ENCODE data around the gene GPR15LG. TPM values are rescaled to one million over a fixed set of nuclear protein-coding genes. Genes with fewer than 3 reads are reported as not detected.
A peak's percentile ranks its signal among the peaks of the same experiment; 100 is the strongest.
"Not testable (repeated sequence)": the region's sequence is repeated elsewhere in the genome, so short reads cannot be mapped to it uniquely, and the experiment has no call there.

The GPR15LG gene
- total RNA-seq, 1 donor from 2014 or later, result 46.5 TPM

DNA sequence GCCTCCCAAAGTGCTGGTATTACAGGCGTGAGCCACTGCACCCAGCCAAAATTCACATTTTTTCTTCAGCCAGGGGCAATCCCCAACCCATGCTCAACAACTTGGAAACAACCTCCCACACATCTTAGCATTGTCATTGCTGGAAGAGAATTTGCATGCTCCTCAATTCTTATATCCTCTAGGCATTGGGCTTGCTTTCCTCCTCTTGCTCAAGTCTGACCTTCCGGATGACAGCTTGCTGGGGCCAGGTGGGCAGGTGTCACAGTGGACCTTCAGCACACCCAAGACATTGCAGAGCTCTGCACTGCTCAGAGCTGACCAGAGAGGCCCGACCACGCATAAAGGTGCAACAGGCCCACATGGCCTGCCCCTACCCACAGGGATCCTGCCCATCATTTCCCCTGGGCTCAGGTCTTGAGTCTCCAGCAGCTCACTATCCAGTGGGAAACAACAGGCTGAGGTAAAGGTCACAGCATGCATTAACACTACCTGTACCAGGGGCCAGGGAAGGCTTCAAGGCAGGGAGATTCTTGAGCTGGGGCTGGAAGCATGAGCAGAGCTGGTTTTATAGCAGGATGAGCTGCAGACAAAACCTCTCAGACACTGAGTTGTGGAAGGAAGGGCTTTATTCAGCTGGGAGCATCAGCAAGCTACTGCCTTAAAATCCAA lies 6.8 kb upstream of the GPR15LG start:
- DNase-seq (ENCODE audit: low read depth), result peak; percentile 45

DNA sequence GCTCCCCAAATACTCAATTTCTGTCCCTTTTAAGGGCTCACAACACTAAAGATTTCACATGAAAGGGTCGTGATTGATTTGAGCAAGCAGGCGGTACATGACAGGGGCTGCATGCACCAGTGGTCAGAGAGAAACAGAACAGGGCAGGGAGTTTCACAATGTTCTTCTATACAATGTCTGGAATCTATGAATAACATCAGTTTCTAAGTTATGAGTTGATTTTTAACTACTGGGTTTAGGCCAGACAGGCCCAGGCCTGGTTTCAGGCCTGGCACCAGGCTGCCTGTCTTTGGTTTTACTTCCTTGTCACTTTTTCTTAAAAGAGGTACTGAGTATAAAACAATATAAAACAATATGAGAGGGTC lies 6.3 kb upstream of the GPR15LG start:
- DNase-seq (ENCODE audit: low read depth), result peak; percentile 53

- DNase-seq (ENCODE audit: low read depth), result not testable (repeated sequence)
These were observed 5.2 kb upstream of the GPR15LG start for GRCh38 chr10:84168382-84168781.

DNA sequence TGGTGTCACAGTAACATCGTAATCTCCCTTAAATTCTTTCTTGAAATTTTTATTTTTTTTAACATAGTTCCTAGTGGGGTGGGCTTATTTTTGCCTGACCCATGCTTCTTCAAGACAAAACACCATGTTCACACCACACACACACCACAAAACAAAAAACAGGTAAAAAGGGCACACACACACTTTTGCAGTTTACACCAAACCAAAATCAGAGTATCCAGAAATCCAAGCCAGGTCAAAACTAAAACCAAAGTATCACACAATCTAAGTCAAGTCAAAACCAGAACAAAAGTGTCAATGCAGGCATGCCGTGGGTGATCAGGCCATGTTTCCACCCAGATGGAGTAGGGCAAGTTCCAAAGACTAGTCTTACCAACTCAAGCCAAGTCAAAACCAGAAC lies 2.4 kb upstream of the GPR15LG start:
- DNase-seq (ENCODE audit: low read depth), result not testable (repeated sequence)

DNA sequence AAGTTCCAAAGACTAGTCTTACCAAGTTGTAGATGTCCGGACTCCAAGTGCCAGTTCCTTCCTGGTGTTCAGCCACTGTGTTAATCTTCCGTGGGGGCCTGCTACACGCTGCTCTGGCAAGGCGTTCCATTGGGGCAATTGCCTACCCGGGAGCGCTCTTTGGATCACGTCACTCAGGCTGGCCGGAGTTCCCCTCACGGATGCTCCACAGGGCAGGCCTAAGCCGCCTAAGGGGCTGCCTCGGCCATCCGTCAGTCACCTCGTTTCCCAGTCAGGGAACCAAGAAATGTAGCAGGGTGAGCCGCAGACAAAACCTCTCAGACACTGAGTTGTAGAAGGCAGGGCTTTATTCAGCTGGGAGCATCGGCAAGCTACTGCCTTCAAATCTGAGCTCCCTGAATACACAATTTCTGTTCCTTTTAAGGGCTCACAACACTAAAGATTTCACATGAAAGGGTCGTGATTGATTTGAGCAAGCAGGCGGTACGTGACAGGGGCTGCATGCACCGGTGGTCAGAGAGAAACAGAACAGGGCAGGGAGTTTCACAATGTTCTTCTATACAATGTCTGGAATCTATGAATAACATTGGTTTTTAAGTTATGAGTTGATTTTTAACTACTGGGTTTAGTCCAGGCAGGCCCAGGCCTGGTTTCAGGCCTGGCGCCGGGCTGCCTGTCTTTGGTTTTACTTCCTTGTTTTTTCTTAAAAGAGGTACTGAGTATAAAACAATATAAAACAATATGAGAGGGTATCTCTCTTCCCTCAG lies 1.7 kb upstream of the GPR15LG start:
- peak; percentile 68 for DNase-seq (ENCODE audit: low read depth)

- DNase-seq (ENCODE audit: low read depth), result no peak
These were observed 889 bp upstream of the GPR15LG start for GRCh38 chr10:84172467-84173356.

DNA sequence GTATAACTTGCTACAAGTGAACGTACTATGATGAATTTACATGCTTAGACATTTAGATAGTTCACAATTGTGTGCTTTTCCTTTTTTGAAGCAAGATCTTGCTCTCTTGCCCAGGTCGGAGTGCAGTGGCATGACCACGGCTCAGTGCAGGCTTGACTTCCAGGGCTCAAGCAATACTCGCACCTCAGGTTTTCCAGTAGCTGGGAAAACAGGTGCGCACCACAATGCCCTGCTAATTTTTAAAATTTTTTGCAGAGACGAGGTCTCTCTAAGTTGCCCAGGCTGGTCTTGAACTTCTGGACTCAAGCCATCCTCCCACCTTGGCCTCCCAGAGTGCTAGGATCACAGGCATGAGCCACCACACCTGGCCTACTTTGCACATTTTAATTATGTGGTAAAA lies 1.8 kb downstream of the GPR15LG start:
- DNase-seq (ENCODE audit: low read depth), result no peak

DNA sequence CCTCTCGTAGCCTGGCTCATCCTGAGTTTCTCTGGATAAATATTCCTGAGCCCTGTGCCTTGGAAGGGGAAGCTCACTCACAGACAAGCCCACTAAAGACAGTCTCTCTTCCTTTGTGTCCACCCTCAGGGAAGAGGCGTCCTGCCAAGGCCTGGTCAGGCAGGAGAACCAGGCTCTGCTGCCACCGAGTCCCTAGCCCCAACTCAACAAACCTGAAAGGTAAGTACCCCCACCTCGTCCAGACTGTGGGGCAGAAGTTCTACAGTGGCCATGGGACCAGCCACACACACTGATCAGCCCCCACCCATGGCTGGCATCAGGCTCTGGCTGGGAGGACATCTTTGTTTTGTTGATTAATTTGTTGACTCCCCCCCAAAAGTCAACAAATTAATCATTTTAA lies 2.8 kb downstream of the GPR15LG start:
- DNase-seq (ENCODE audit: low read depth), result no peak

- no peak for DNase-seq (ENCODE audit: low read depth)
These were observed 3.4 kb downstream of the GPR15LG start for GRCh38 chr10:84176836-84177474.

DNA sequence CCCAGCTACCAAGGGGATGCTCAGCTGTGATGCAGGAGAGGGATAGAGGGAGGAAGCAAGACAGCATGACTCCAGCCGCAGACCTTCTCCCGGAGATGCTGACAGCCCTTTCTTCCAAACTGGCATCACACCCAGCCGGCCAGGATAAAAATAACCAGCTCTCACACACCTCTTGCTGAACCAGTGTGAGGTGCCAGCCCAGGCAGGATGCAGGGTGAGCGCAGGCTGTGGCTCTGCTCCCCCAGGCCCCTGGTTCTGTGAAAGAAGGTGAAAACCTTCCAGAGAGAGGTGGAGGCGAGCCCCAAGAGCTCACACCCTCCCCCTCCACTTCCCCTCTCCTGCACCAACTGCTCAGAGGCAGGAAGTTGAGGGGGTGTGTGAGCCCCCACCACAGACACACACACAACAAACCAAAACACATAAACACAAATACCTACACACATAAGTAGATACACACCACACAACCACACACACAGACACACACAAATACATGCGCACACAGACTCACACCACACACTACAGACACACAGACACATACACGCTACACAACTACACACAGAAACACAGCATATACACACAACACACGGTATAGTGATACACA lies 4.0 kb downstream of the GPR15LG start:
- DNase-seq (ENCODE audit: low read depth), result no peak

- no peak for DNase-seq (ENCODE audit: low read depth)
These were observed 4.6 kb downstream of the GPR15LG start for GRCh38 chr10:84178160-84178609.

DNA sequence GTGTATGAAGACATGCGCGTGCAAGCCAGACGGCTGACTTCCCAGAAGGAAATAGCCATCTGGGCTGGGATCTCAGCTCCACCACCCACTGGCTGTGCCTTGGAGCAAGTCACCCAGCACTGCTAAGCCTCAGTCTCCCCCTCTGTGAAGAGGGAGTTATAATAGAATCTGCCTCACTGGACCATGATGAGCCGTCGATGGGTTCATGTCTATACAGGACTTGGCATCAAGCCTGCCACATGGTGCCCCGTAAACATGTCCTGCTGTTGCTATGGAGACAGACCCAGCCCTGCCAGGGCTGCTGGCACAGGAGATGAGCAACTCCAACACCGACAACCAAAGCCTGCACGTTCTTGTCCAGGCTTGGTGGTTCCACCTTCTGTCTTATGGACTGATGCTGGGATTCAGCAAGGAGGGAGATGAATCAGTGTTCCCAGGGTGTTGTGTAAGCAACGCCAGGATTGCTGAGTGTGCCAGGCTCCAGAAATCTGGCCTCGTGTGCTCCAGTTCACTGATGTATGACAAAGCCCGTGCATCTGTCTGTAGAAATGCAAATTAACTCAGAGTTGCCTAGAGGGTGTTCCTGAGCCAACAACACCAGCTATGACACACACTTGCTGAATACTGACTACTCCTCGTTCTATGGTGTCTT lies 5.6 kb downstream of the GPR15LG start:
- DNase-seq (ENCODE audit: low read depth), result peak; percentile 99

GRCh38 chr10:84180386-84180785 lies 6.8 kb downstream of the GPR15LG start:
- not testable (repeated sequence) for DNase-seq (ENCODE audit: low read depth)

DNA sequence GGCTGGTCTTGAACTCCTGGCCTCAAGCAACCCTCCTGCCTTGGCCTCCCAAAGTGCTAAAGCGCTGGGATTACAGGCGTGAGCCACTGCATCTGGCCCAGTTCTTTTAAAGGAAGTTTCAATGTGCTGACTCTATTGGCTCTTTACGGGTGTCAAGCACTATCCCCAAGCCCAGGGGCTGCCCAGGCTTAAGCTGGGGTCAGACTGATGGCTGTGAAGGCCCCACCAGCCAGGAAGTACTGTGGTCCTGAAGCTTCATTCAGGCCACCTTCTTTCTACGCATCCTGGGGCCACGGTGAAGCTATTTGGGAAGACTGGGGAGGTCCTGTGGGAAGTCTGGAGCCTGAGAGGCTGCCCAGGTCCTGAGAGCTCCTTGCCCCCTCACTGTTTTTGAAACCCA lies 8.0 kb downstream of the GPR15LG start:
- DNase-seq (ENCODE audit: low read depth), result no peak

DNA sequence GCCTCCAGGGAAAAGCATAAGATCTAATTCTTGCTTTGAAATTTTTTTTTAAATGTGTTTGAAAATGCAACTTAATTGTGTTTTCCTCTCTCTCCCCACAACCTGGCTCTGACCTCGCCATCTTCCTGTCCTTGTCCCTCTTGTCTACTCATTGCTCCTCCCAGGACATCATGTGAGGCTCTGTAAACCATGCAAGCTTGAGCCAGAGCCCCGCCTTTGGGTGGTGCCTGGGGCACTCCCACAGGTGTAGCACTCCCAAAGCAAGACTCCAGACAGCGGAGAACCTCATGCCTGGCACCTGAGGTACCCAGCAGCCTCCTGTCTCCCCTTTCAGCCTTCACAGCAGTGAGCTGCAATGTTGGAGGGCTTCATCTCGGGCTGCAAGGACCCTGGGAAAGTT lies 10.9 kb downstream of the GPR15LG start:
- DNase-seq (ENCODE audit: low read depth), result no peak

DNA sequence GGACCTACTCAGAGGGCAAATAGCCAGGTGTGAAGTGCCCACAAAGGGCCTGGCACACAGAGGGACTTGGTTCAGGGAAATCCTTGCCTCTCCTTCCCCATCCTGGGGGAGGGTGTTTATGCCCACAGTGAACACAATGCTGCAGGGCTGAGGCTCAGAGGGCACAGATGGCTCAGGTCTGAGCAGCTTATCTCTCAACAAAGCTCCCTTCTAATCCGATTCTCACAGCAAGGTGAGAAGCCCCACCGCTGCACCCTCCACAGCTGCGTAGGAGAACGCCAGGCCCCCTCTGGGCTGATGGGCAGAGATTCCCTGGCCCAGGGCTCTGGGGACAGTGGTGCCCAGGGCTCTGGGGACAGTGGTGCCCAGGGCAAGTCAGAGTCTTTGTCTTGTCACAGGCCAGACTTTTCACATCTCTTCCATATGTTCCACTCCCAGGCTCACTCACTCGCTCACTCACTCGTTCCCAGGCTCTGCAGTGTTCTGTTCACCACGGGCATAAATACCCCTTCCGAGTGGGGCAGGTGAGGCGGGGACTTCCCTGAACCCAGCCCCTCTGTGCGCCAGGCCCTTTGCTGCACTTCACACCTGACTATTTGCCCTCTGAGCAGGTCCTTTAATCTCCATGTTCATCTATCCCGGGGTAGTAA lies 12.1 kb downstream of the GPR15LG start:
- DNase-seq (ENCODE audit: low read depth), result no peak

- DNase-seq (ENCODE audit: low read depth), result no peak
These were observed 15.2 kb downstream of the GPR15LG start for GRCh38 chr10:84188815-84189214.

DNA sequence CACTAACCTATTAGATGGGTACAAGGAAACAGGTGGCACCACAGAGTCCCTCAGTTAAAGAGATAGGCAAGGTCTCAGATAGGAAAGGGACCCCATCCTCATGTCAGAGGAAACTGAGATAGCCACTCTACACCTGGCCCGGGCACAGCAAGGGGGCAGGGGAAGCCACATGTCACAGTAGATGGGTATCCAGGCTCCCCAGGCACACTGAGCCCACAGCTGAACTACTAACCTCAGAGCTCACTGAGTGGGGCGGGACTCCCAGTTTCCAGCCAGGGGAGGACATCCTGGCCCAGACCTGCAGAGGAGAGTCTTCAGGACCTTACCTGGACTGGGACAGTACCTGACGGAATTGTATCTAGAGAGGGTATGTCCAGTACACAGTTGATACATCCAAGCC lies 17.0 kb downstream of the GPR15LG start:
- no peak for DNase-seq (ENCODE audit: low read depth)

DNA sequence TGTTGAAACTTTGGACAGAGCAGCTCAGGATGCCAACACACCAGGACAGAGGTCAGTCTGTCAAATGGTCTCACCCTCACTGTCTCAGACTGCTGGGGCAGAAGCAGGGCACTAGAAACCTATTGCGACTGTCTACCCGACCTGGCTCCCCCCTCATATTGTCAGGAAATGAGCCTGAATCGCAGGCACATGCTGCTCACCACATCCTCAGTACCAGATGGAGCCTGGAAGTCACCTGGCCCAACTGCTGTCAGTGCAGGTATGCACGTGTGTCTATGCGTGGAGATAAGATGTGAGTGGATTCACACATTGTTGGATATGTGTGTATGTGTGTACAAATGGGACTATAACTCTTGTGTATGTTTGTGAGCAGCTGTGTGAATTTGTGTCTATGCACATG lies 17.5 kb downstream of the GPR15LG start:
- no peak for DNase-seq (ENCODE audit: low read depth)

- no peak for DNase-seq (ENCODE audit: low read depth)
These were observed 19.7 kb downstream of the GPR15LG start for GRCh38 chr10:84193327-84193726.
